Activated T-helper 17 cell treated with anti-CD3 and anti-CD28 coated beads, Interleukin-2, amount 50 U/mL, for 72 hours (primary cell): ENCODE results near the gene PRICKLE2. TPM values are rescaled to one million over a fixed set of nuclear protein-coding genes. Genes with fewer than 3 reads are reported as not detected.

Experiments used
- ATAC-seq: fragments of 150-1000 bp; cut with Tn5 transposase; replicated peaks from 2 replicates; pipeline ENCODE4 v1.10.0; 2021; ENCODE audit warnings: mild to moderate bottlenecking, moderate library complexity
- H3K27ac Mint-ChIP-seq: one replicate; pipeline ENCODE4 v1.8.0; 2022; ENCODE audit warnings: mixed read lengths
- H3K27me3 Mint-ChIP-seq: one replicate; pipeline ENCODE4 v1.8.0; 2022; ENCODE audit warnings: mixed read lengths
- H3K36me3 Mint-ChIP-seq: one replicate; pipeline ENCODE4 v1.8.0; 2022; ENCODE audit warnings: low read depth, mild to moderate bottlenecking, mixed read lengths
- H3K4me1 Mint-ChIP-seq: one replicate; pipeline ENCODE4 v1.8.0; 2022; ENCODE audit warnings: mixed read lengths
- H3K4me3 Mint-ChIP-seq: one replicate; pipeline ENCODE4 v1.8.0; 2022; ENCODE audit warnings: mild to moderate bottlenecking, mixed read lengths
- H3K9me3 Mint-ChIP-seq: one replicate; pipeline ENCODE4 v1.8.0; 2022; ENCODE audit warnings: mixed read lengths
- total RNA-seq, 2 donors: library from RNA; stranded (reverse); gene quantifications; one replicate each; pipeline ENCODE4 v1.2.3, GENCODE V29; 2022

PRICKLE2 gene
- total RNA-seq, 2 donors from 2014 or later: not detected

- H3K4me1 Mint-ChIP-seq: no peaks in the 10 kb centered on the region
- no peak for ATAC-seq
- no peaks in the 10 kb centered on the region for H3K36me3 Mint-ChIP-seq
- peaks cover 26% of the 10 kb centered on the region for H3K27me3 Mint-ChIP-seq
- no peak overlapping the region for H3K27ac Mint-ChIP-seq
- H3K4me3 Mint-ChIP-seq: no peak overlapping the region
- peaks cover 10% of the 10 kb centered on the region for H3K9me3 Mint-ChIP-seq
Observed at GRCh38 chr3:64111872-64112271, 113.4 kb downstream of the PRICKLE2 start.

- no peak overlapping the region for H3K27ac Mint-ChIP-seq
- H3K4me3 Mint-ChIP-seq: no peak overlapping the region
- H3K9me3 Mint-ChIP-seq: peaks cover 10% of the 10 kb centered on the region
- H3K4me1 Mint-ChIP-seq: no peaks in the 10 kb centered on the region
- ATAC-seq: no peak
- H3K27me3 Mint-ChIP-seq: peaks cover 30% of the 10 kb centered on the region
- no peaks in the 10 kb centered on the region for H3K36me3 Mint-ChIP-seq
Observed at GRCh38 chr3:64111083-64111482, 114.2 kb downstream of the PRICKLE2 start.

- Mint-ChIP-seq H3K27ac (no peak overlapping the region), H3K4me1 (no peaks in the 10 kb centered on the region), H3K36me3 (no peaks in the 10 kb centered on the region), H3K27me3 (peaks cover 23% of the 10 kb centered on the region), H3K4me3 (no peak overlapping the region), H3K9me3 (peaks cover 5% of the 10 kb centered on the region)
- no peak for ATAC-seq
Observed at GRCh38 chr3:64110071-64110470, 115.2 kb downstream of the PRICKLE2 start.

- Mint-ChIP-seq H3K36me3 (no peaks in the 10 kb centered on the region), H3K27ac (no peak overlapping the region), H3K4me3 (no peak overlapping the region), H3K27me3 (peaks cover 25% of the 10 kb centered on the region), H3K9me3 (peaks cover 5% of the 10 kb centered on the region), H3K4me1 (no peaks in the 10 kb centered on the region)
- no peak for ATAC-seq
Observed at GRCh38 chr3:64109438-64109837, 115.8 kb downstream of the PRICKLE2 start.

- Mint-ChIP-seq H3K36me3 (no peaks in the 10 kb centered on the region), H3K27ac (no peak overlapping the region), H3K4me3 (no peak overlapping the region), H3K27me3 (peaks cover 25% of the 10 kb centered on the region), H3K9me3 (no peaks in the 10 kb centered on the region), H3K4me1 (no peaks in the 10 kb centered on the region)
- no peak for ATAC-seq
Observed at GRCh38 chr3:64108784-64109317, 116.4 kb downstream of the PRICKLE2 start.

- no peak overlapping the region for H3K4me3 Mint-ChIP-seq
- no peak for ATAC-seq
- H3K27ac Mint-ChIP-seq: no peak overlapping the region
- no peaks in the 10 kb centered on the region for H3K36me3 Mint-ChIP-seq
- no peaks in the 10 kb centered on the region for H3K9me3 Mint-ChIP-seq
- H3K4me1 Mint-ChIP-seq: no peaks in the 10 kb centered on the region
- peaks cover 25% of the 10 kb centered on the region for H3K27me3 Mint-ChIP-seq
Observed at GRCh38 chr3:64108231-64108630, 117.0 kb downstream of the PRICKLE2 start.

- H3K36me3 Mint-ChIP-seq: no peaks in the 10 kb centered on the region
- no peak for ATAC-seq
- H3K9me3 Mint-ChIP-seq: no peaks in the 10 kb centered on the region
- H3K4me1 Mint-ChIP-seq: no peaks in the 10 kb centered on the region
- H3K27me3 Mint-ChIP-seq: peaks cover 19% of the 10 kb centered on the region
- no peak overlapping the region for H3K27ac Mint-ChIP-seq
- H3K4me3 Mint-ChIP-seq: no peak overlapping the region
Observed at GRCh38 chr3:64107190-64107589, 118.1 kb downstream of the PRICKLE2 start.

- H3K4me3 Mint-ChIP-seq: no peak overlapping the region
- H3K27me3 Mint-ChIP-seq: peaks cover 19% of the 10 kb centered on the region
- no peaks in the 10 kb centered on the region for H3K36me3 Mint-ChIP-seq
- H3K4me1 Mint-ChIP-seq: no peaks in the 10 kb centered on the region
- H3K27ac Mint-ChIP-seq: no peak overlapping the region
- H3K9me3 Mint-ChIP-seq: no peaks in the 10 kb centered on the region
- no peak for ATAC-seq
Observed at GRCh38 chr3:64105816-64106215, 119.5 kb downstream of the PRICKLE2 start.

- peak; percentile 38 for ATAC-seq
- H3K4me1 Mint-ChIP-seq: no peaks in the 10 kb centered on the region
- peaks cover 16% of the 10 kb centered on the region for H3K27me3 Mint-ChIP-seq
- no peak overlapping the region for H3K4me3 Mint-ChIP-seq
- H3K9me3 Mint-ChIP-seq: no peaks in the 10 kb centered on the region
- H3K36me3 Mint-ChIP-seq: no peaks in the 10 kb centered on the region
- H3K27ac Mint-ChIP-seq: no peak overlapping the region
Observed at GRCh38 chr3:64104691-64105111, 120.6 kb downstream of the PRICKLE2 start.

GRCh38 chr3:64104006-64104405 lies 121.3 kb downstream of the PRICKLE2 start:
- Mint-ChIP-seq H3K4me1 (no peaks in the 10 kb centered on the region), H3K27me3 (peaks cover 16% of the 10 kb centered on the region), H3K36me3 (no peaks in the 10 kb centered on the region), H3K4me3 (no peak overlapping the region), H3K9me3 (no peaks in the 10 kb centered on the region), H3K27ac (no peak overlapping the region)
- no peak for ATAC-seq

- Mint-ChIP-seq H3K36me3 (no peaks in the 10 kb centered on the region), H3K9me3 (no peaks in the 10 kb centered on the region), H3K4me1 (no peaks in the 10 kb centered on the region), H3K4me3 (no peak overlapping the region), H3K27ac (no peak overlapping the region), H3K27me3 (peaks cover 16% of the 10 kb centered on the region)
- ATAC-seq: no peak
Observed at GRCh38 chr3:64103131-64103530, 122.1 kb downstream of the PRICKLE2 start.

- no peak overlapping the region for H3K27ac Mint-ChIP-seq
- no peaks in the 10 kb centered on the region for H3K9me3 Mint-ChIP-seq
- no peaks in the 10 kb centered on the region for H3K36me3 Mint-ChIP-seq
- no peaks in the 10 kb centered on the region for H3K4me1 Mint-ChIP-seq
- H3K4me3 Mint-ChIP-seq: no peak overlapping the region
- no peak for ATAC-seq
- H3K27me3 Mint-ChIP-seq: peaks cover 20% of the 10 kb centered on the region
Observed at GRCh38 chr3:64102147-64102546, 123.1 kb downstream of the PRICKLE2 start.

GRCh38 chr3:64099316-64099715 lies 126.0 kb downstream of the PRICKLE2 start:
- ATAC-seq: no peak
- Mint-ChIP-seq H3K4me3 (no peak overlapping the region), H3K36me3 (no peaks in the 10 kb centered on the region), H3K9me3 (no peaks in the 10 kb centered on the region), H3K4me1 (no peaks in the 10 kb centered on the region), H3K27me3 (peaks cover 18% of the 10 kb centered on the region), H3K27ac (no peak overlapping the region)

GRCh38 chr3:64098670-64099069 lies 126.6 kb downstream of the PRICKLE2 start:
- Mint-ChIP-seq H3K4me1 (no peaks in the 10 kb centered on the region), H3K27ac (no peak overlapping the region), H3K4me3 (no peak overlapping the region), H3K36me3 (no peaks in the 10 kb centered on the region), H3K9me3 (no peaks in the 10 kb centered on the region), H3K27me3 (peaks cover 18% of the 10 kb centered on the region)
- no peak for ATAC-seq

GRCh38 chr3:64097920-64098319 lies 127.3 kb downstream of the PRICKLE2 start:
- Mint-ChIP-seq H3K27ac (no peak overlapping the region), H3K27me3 (peaks cover 20% of the 10 kb centered on the region), H3K4me3 (no peak overlapping the region), H3K4me1 (no peaks in the 10 kb centered on the region), H3K9me3 (no peaks in the 10 kb centered on the region), H3K36me3 (no peaks in the 10 kb centered on the region)
- no peak for ATAC-seq

GRCh38 chr3:64095802-64096201 lies 129.5 kb downstream of the PRICKLE2 start:
- ATAC-seq: no peak
- H3K27ac Mint-ChIP-seq: no peak overlapping the region
- H3K4me1 Mint-ChIP-seq: no peaks in the 10 kb centered on the region
- no peak overlapping the region for H3K4me3 Mint-ChIP-seq
- H3K36me3 Mint-ChIP-seq: no peaks in the 10 kb centered on the region
- no peaks in the 10 kb centered on the region for H3K9me3 Mint-ChIP-seq
- H3K27me3 Mint-ChIP-seq: peaks cover 29% of the 10 kb centered on the region
